HG02588 (cell line): Measurements from ENCODE around the gene MORC1.

Experiments
- ATAC-seq: cut with Tn5 transposase; IDR thresholded peaks from one replicate; pipeline ENCODE4 v1.9.1; 2021; ENCODE audit warnings: mild to moderate bottlenecking, moderate library complexity; ENCODE audit not compliant: unreplicated experiment

Gene MORC1

GRCh38 chr3:108947855-108948254 lies 170.1 kb downstream of the MORC1 start:
- no peak for ATAC-seq

DNA sequence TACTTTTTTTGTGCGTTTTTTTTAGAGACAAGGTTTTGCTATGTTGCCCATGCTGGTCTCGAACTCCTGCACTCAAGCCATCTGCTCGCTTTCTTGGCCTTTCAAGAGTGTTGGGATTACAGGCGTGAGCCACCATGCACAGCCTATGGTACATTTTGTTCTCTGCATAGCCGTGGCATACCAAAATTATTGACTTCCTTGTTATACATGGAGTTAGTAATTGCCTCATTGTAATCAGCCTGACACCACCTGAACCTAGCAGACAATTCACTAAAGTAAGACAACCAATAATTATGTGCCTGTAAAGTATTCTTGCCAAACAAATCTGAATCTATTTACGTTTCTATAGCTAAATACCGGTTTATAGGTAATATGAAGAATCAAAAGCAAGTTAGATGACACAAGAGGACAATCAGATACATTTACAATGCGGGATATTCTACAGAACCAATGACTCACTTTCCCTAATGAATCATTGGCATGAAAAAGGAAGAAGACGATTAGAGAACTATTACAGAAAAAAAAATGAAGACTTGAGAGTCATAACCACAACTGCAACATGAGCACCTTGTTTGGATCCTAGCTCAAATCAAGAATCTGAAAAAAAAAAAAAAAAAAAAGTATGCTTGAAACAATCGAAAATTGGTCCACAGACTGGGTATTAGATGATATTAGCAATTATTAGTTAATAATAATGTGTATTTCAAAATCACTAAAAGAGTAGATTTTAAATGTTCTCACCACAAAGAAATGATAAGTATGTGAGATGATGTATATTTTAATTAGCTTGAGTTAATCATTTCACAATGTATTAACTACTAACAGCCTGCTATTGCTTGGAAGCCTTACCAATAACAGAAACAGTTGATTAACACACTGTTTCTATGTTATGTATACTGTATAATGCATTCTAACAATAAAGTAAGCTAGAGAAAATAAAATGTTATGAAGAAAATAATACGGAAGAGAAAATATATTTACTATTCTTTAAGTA lies 171.3 kb downstream of the MORC1 start:
- ATAC-seq, result no peak

DNA sequence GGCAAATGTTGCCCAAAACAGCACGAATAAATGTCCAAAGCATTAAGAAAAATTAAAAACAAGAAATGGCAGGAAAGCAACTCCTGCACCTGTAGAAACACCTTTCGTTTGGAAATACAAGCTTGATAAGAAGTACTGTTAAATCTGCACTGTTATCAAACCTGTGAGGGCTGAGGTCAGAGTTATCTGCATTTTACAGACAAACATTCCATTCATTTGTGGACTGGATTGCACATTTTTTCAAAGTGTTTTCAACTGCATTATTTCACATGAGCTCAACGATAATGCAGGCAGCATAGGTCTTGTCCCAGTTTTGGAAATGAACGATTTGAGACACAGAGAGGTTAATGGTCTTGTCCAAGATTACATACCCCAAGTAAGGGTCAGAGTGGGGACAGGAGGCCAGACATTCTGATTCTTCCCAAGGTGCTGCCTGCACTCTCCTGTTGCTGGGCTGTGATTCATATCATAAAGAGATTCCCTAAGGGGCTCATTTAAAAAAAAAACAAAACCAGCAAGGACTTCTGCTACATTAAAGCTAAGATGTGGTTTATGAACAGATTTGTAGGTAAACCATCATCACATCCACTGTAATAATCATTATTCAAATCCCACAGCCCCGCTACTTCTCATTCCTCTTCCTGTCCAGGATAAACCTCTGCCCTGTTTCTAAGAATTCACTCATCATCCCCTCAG lies 177.2 kb downstream of the MORC1 start:
- no peak for ATAC-seq

DNA sequence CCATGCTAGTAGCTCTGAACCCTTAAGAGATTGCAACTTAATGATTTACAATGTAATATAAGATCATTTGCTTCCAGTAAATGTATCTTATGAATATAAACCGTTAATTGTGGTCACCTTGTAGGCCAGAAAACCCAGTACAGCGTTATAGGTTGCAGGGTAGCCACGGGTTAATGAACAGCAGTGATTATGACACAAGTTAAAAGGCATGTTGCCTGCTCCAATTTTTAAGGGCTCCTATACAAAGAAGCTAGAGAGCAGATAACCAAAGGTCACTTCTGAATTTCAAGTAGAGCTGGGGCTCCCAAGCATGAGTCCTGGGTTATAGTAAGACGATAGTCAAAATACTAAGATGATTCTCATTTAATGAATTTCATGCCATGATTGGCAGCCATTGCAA lies 177.8 kb downstream of the MORC1 start:
- no peak for ATAC-seq

DNA sequence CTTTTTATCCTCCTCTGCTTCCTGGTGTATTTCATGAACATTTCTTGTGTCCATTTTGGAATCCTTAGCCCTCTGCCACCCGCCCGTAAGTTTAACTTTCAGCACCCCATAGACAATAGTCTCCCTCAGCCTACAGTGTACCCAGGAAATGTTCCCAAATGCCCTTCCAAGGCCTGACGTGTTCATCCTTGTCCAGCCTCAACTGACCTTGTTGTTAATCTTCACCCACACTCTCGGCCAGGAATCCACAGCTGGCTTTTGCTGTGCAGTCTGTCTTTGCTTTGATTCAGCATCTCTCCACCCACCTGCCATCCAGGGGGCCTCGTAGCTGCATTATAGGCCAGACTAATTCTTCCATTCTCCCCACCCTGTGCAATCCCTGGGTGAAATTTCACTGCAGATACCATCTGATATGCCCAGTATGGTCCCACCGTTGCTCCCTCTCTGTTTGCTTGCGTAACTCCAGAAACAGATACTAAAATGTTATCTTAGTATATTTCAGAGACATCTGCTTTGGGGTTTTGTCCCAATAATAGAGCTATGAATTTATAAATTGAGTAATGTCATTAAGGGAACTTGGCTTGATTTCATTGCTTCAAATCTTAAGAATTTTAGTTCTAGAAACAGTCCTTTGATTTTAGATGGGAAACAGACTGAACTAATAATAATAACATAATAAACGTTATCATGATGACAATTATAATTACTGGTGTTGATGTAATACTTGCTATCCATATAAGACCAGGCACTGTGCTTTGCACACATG lies 180.8 kb downstream of the MORC1 start:
- no peak for ATAC-seq

GRCh38 chr3:108931035-108931434 lies 186.9 kb downstream of the MORC1 start:
- ATAC-seq, result no peak

GRCh38 chr3:108918866-108919265 lies 199.1 kb downstream of the MORC1 start:
- ATAC-seq, result no peak

GRCh38 chr3:108914774-108915641 lies 202.9 kb downstream of the MORC1 start:
- peak; percentile 93 for ATAC-seq

DNA sequence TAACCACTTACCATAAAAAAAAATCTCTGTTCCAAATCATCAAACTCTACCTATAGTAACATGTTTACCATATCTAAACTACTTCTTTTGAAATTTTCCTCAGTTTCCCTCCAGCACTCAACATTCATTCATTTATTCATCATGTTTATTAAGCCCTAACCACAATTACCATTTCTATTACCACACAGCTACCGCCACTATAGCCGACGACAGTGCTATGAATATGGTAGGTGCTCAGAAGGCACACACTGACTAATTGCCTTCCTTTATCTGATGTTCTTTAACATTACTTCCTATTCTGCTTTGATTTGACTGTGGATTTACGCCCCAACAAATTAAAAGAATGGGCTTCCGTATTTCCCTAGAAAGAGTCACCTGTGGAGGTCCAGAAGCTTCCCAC lies 208.1 kb downstream of the MORC1 start:
- ATAC-seq, result no peak
